Measurements from ENCODE around the gene OR8B3. TPM values are rescaled to one million over a fixed set of nuclear protein-coding genes. Genes with fewer than 3 reads are reported as not detected.
"Not testable (repeated sequence)": the region's sequence is repeated elsewhere in the genome, so short reads cannot be mapped to it uniquely, and the experiment has no call there.

The OR8B3 gene
- total RNA-seq, 1 donor from 2014 or later, result not detected

DNA sequence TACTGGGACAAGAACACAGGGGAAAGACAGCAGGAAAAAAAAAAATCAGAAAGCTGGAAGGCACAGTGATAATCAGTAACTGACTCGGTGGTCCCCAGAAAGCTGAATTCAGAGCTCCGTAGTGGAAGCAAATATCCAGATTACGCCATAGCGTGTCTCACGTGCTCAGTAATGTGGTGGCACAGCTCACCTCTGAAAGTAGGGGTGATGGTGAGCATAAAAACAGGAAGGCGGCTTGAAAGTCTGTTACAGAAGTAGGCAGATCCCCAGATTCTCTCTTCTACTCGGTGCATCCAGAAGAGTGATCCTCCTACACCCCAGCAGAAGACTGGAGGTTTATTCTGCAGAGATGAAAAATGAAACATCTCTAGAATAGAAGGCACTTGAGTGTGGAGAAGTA lies 11.1 kb upstream of the OR8B3 start:
- no peak for DNase-seq (ENCODE audit: low spot score)
- Mint-ChIP-seq H3K4me3 (no peak overlapping the region), H3K36me3 (ENCODE audit: low read depth) (no peaks in the 10 kb centered on the region), H3K27me3 (ENCODE audit: insufficient read depth) (peaks cover 3% of the 10 kb centered on the region), H3K27ac (no peak overlapping the region), H3K9me3 (no peaks in the 10 kb centered on the region), H3K4me1 (ENCODE audit: low read depth) (no peaks in the 10 kb centered on the region)
- intact Hi-C loops (cut with micrococcal nuclease), result loop anchor here (5.0 kb wide), 1 partner anchor 72 kb away; no protein-coding TSS in a partner anchor

GRCh38 chr11:124405581-124405980 lies 6.8 kb upstream of the OR8B3 start:
- H3K4me3 Mint-ChIP-seq, result no peak overlapping the region
- intact Hi-C loops (cut with micrococcal nuclease), result no loop called here
- no peaks in the 10 kb centered on the region for H3K4me1 Mint-ChIP-seq (ENCODE audit: low read depth)

DNA sequence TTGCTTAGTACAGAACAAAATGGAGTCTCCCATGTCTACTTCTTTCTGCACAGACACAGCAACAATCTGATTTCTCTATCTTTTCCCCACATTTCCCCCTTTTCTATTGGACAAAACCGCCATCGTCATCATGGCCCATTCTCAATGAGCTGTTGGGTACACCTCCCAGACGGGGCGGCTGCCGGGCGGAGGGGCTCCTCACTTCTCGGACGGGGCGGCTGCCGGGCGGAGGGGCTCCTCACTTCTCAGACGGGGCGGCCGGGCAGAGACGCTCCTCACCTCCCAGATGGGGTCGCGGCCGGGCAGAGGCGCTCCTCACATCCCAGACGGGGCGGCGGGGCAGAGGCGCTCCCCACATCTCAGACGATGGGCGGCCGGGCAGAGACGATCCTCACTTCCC lies 4.4 kb upstream of the OR8B3 start:
- not testable (repeated sequence) for H3K4me1 Mint-ChIP-seq (ENCODE audit: low read depth); DNase-seq (ENCODE audit: low spot score); H3K9me3 Mint-ChIP-seq; H3K27ac Mint-ChIP-seq; H3K27me3 Mint-ChIP-seq (ENCODE audit: insufficient read depth); H3K36me3 Mint-ChIP-seq (ENCODE audit: low read depth); H3K4me3 Mint-ChIP-seq
- intact Hi-C loops (cut with micrococcal nuclease), result loop anchor here (2.0 kb wide), 1 partner anchor 332 kb away; no protein-coding TSS in a partner anchor

More at GRCh38 chr11:124405581-124405980, 6.8 kb upstream of the OR8B3 start:
- Mint-ChIP-seq H3K27me3 (ENCODE audit: insufficient read depth) (peaks cover 4% of the 10 kb centered on the region), H3K9me3 (no peaks in the 10 kb centered on the region), H3K36me3 (ENCODE audit: low read depth) (no peaks in the 10 kb centered on the region), H3K27ac (no peak overlapping the region)
- DNase-seq (ENCODE audit: low spot score), result no peak

DNA sequence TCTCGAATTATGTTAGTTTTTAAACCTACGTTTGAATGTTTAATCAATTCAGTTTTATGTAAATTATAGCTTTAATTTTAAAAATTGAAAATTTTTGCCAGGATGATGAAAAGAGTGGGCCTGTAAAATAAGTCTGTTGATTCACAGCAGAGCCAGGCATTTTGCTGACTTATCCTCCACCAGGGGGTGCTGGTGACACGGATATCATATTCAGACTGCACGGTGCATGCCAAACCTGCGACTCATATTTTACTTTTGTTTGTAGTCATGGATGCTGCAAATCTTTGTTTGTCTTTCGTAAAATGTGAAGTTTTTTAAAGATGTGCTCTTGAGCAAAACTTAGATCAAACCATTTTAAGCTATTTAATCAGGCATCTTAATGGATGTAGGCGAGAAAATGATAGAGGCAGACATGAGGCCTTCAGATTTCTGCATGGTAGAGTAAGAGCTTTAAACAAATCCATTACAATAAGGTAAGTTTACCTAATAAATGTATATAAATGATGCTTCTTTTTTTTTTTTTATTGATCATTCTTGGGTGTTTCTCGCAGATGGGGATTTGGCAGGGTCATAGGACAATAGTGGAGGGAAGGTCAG lies 3.6 kb upstream of the OR8B3 start:
- Mint-ChIP-seq H3K4me3 (no peak overlapping the region), H3K27ac (no peak overlapping the region), H3K4me1 (ENCODE audit: low read depth) (no peaks in the 10 kb centered on the region), H3K27me3 (ENCODE audit: insufficient read depth) (peaks cover 4% of the 10 kb centered on the region), H3K9me3 (no peaks in the 10 kb centered on the region), H3K36me3 (ENCODE audit: low read depth) (no peaks in the 10 kb centered on the region)
- intact Hi-C loops (cut with micrococcal nuclease), result loop anchor here (2.0 kb wide), 1 partner anchor 332 kb away; no protein-coding TSS in a partner anchor
- DNase-seq (ENCODE audit: low spot score), result peak; percentile 31

DNA sequence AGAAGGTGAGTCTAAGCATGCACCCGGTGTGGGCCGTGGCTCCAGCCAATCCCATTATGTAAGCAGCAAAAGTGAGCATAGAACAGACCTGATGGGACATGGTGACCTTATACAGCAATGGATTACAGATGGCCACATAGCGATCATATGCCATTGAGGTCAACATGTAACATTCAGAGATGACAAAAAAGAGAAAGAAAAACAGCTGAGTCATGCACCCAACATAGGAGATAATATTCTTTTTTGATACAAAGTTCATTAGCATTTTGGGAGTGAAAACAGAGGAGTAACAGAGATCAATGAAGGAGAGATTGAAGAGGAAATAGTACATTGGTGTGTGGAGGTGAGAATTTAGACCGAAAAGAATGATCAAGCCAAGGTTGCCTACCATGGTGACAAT lies 2.0 kb downstream of the OR8B3 start:
- DNase-seq (ENCODE audit: low spot score); intact Hi-C loops (cut with micrococcal nuclease); H3K36me3 Mint-ChIP-seq (ENCODE audit: low read depth); H3K27me3 Mint-ChIP-seq (ENCODE audit: insufficient read depth); H3K27ac Mint-ChIP-seq; H3K9me3 Mint-ChIP-seq; H3K4me3 Mint-ChIP-seq; H3K4me1 Mint-ChIP-seq (ENCODE audit: low read depth): not testable (repeated sequence)

DNA sequence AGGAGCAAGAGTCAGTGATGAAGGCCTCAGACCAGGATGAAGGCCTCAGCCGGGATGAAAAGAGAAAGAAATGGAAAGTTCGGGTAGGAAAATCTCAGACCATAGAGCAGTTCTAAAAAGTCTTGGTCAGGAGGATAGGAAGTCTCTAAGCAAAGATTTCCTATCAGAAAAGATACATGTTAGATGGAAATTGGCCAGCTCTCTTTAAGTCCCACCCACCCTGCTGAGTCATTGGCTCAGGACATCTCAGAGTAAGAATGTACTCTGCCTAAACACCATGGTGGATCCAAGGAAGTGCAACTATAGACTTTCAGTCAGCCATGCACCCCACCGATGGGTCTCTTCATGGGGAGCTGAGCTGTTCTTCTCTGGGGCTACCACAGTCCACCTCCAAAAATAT lies 4.4 kb downstream of the OR8B3 start:
- Mint-ChIP-seq H3K4me1 (ENCODE audit: low read depth) (no peaks in the 10 kb centered on the region), H3K27ac (no peak overlapping the region), H3K4me3 (no peak overlapping the region), H3K9me3 (no peaks in the 10 kb centered on the region), H3K27me3 (ENCODE audit: insufficient read depth) (no peaks in the 10 kb centered on the region), H3K36me3 (ENCODE audit: low read depth) (no peaks in the 10 kb centered on the region)
- intact Hi-C loops (cut with micrococcal nuclease), result no loop called here
- DNase-seq (ENCODE audit: low spot score), result no peak

GRCh38 chr11:124384399-124384798 lies 14.4 kb downstream of the OR8B3 start, which contains the start of gene OR8B2:
Gene OR8B2 (minus strand): TSS chr11:124384499. CDS start chr11:124383343, 1,156 bp downstream.
- Mint-ChIP-seq H3K27ac (no peak within 1 kb of the TSS), H3K9me3 (no peaks in the 10 kb centered on the region), H3K4me3 (no peak within 1 kb of the TSS), H3K27me3 (ENCODE audit: insufficient read depth) (no peaks in the 10 kb centered on the region), H3K4me1 (ENCODE audit: low read depth) (no peaks in the 10 kb centered on the region), H3K36me3 (ENCODE audit: low read depth) (no peaks in the 10 kb centered on the region)
- intact Hi-C loops (cut with micrococcal nuclease), result no loop called here
- no peak for DNase-seq (ENCODE audit: low spot score)

DNA sequence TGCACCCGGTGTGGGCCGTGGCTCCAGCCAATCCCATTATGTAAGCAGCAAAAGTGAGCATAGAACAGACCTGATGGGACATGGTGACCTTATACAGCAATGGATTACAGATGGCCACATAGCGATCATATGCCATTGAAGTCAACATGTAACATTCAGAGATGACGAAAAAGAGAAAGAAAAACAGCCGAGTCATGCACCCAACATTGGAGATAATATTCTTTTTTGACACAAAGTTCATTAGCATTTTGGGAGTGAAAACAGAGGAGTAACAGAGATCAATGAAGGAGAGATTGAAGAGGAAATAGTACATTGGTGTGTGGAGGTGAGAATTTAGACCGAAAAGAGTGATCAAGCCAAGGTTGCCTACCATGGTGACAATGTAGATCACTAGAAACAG lies 16.0 kb downstream of the OR8B3 start:
- H3K27ac Mint-ChIP-seq, H3K4me3 Mint-ChIP-seq: not testable (repeated sequence)

DNA sequence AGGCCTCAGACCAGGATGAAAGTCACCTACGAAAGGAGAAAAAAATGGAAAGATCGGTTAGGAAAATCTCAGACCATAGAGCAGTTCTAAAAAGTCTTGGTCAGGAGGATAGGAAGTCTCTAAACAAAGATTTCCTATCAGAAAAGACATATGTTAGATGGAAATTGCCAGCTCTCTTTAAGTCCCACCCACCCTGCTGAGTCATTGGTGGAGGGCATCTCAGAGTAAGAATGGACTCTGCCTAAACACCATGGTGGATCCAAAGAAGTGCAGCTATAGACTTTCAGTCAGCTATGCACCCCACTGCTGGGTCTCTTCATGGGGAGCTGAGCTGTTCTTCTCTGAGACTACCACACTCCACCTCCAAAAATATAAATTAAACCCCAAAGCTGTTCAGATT lies 18.2 kb downstream of the OR8B3 start:
- Mint-ChIP-seq H3K27me3 (ENCODE audit: insufficient read depth) (no peaks in the 10 kb centered on the region), H3K4me1 (ENCODE audit: low read depth) (no peaks in the 10 kb centered on the region), H3K36me3 (ENCODE audit: low read depth) (no peaks in the 10 kb centered on the region), H3K4me3 (no peak overlapping the region), H3K27ac (no peak overlapping the region), H3K9me3 (no peaks in the 10 kb centered on the region)
- intact Hi-C loops (cut with micrococcal nuclease), result no loop called here
- no peak for DNase-seq (ENCODE audit: low spot score)

More for the DNA sequence above, 16.0 kb downstream of the OR8B3 start:
- H3K27me3 Mint-ChIP-seq (ENCODE audit: insufficient read depth); H3K9me3 Mint-ChIP-seq; H3K4me1 Mint-ChIP-seq (ENCODE audit: low read depth); DNase-seq (ENCODE audit: low spot score); intact Hi-C loops (cut with micrococcal nuclease); H3K36me3 Mint-ChIP-seq (ENCODE audit: low read depth): not testable (repeated sequence)

GRCh38 chr11:124376280-124376679 lies 22.5 kb downstream of the OR8B3 start:
- H3K27me3 Mint-ChIP-seq (ENCODE audit: insufficient read depth), result no peaks in the 10 kb centered on the region
- intact Hi-C loops (cut with micrococcal nuclease), result no loop called here

GRCh38 chr11:124359566-124359965 lies 39.3 kb downstream of the OR8B3 start:
- no peak overlapping the region for H3K4me3 Mint-ChIP-seq
- intact Hi-C loops (cut with micrococcal nuclease), result no loop called here
- H3K9me3 Mint-ChIP-seq, result no peaks in the 10 kb centered on the region
- no peaks in the 10 kb centered on the region for H3K36me3 Mint-ChIP-seq (ENCODE audit: low read depth)
- H3K27ac Mint-ChIP-seq, result no peak overlapping the region
- no peak for DNase-seq (ENCODE audit: low spot score)
- no peaks in the 10 kb centered on the region for H3K27me3 Mint-ChIP-seq (ENCODE audit: insufficient read depth)
- no peaks in the 10 kb centered on the region for H3K4me1 Mint-ChIP-seq (ENCODE audit: low read depth)

More at GRCh38 chr11:124376280-124376679, 22.5 kb downstream of the OR8B3 start:
- Mint-ChIP-seq H3K4me1 (ENCODE audit: low read depth) (no peaks in the 10 kb centered on the region), H3K27ac (no peak overlapping the region), H3K9me3 (no peaks in the 10 kb centered on the region), H3K36me3 (ENCODE audit: low read depth) (no peaks in the 10 kb centered on the region), H3K4me3 (no peak overlapping the region)
- DNase-seq (ENCODE audit: low spot score), result no peak

GRCh38 chr11:124346311-124346955 lies 52.4 kb downstream of the OR8B3 start:
- DNase-seq (ENCODE audit: low spot score), result no peak
- H3K4me3 Mint-ChIP-seq, result no peak overlapping the region
- intact Hi-C loops (cut with micrococcal nuclease), result no loop called here
- H3K9me3 Mint-ChIP-seq, result no peaks in the 10 kb centered on the region
- H3K4me1 Mint-ChIP-seq (ENCODE audit: low read depth), result no peaks in the 10 kb centered on the region
- no peak overlapping the region for H3K27ac Mint-ChIP-seq
- H3K36me3 Mint-ChIP-seq (ENCODE audit: low read depth), result no peaks in the 10 kb centered on the region
- H3K27me3 Mint-ChIP-seq (ENCODE audit: insufficient read depth), result peaks cover 3% of the 10 kb centered on the region
